ENCODE data around the gene RUNX2.
A peak's percentile ranks its signal among the peaks of the same experiment; 100 is the strongest.

Gene RUNX2

GRCh38 chr6:45619994-45620471 is 291.9 kb downstream of the RUNX2 start:
- Histone ChIP-seq H3K27ac (peak overlapping the region; percentile 81), H3K36me3 (ENCODE audit: insufficient read depth) (no peaks in the 10 kb centered on the region; the same call in 1 of the 2 replicates), H3K4me3 (IDR thresholded peaks at IDR 0.05; ENCODE audit: insufficient read depth, low read depth, low read length) (no peak overlapping the region), H2AFZ (ENCODE audit: low read depth) (peak overlapping the region; percentile 45; the same call in 1 of the 2 replicates), H3K4me2 (peak overlapping the region; percentile 91), H3K9ac (peak overlapping the region; percentile 29; the same call in 1 of the 2 replicates), H3K4me1 (ENCODE audit: low read depth, poor library complexity, severe bottlenecking) (peaks cover 77% of the 10 kb centered on the region), H3K79me2 (ENCODE audit: insufficient read depth, low read depth) (no peaks in the 10 kb centered on the region), H3K27me3 (ENCODE audit: insufficient read depth, low read depth) (no peaks in the 10 kb centered on the region), H4K20me1 (ENCODE audit: insufficient read depth) (no peaks in the 10 kb centered on the region)
- no peak for TF ChIP-seq CTCF (conservative IDR thresholded peaks at IDR 0.05; ENCODE audit: low read depth, low read length)

- H3K36me3 ChIP-seq (ENCODE audit: insufficient read depth): no peaks in the 10 kb centered on the region; the same call in 1 of the 2 replicates
- H2AFZ ChIP-seq (ENCODE audit: low read depth): no peak overlapping the region
- H3K9ac ChIP-seq: no peak overlapping the region
- no peak for TF ChIP-seq CTCF (conservative IDR thresholded peaks at IDR 0.05; ENCODE audit: low read depth, low read length)
- no peak overlapping the region for H3K27ac ChIP-seq
- H3K4me1 ChIP-seq (ENCODE audit: low read depth, poor library complexity, severe bottlenecking): peaks cover 55% of the 10 kb centered on the region
- H3K4me2 ChIP-seq: no peak overlapping the region
- H3K4me3 ChIP-seq (IDR thresholded peaks at IDR 0.05; ENCODE audit: insufficient read depth, low read depth, low read length): no peak overlapping the region
- no peaks in the 10 kb centered on the region for H3K79me2 ChIP-seq (ENCODE audit: insufficient read depth, low read depth)
- H3K27me3 ChIP-seq (ENCODE audit: insufficient read depth, low read depth): no peaks in the 10 kb centered on the region
- no peaks in the 10 kb centered on the region for H4K20me1 ChIP-seq (ENCODE audit: insufficient read depth)
Measured at GRCh38 chr6:45624228-45624627, 296.1 kb downstream of the RUNX2 start.

- TF ChIP-seq CTCF (conservative IDR thresholded peaks at IDR 0.05; ENCODE audit: low read depth, low read length): no peak
- H3K4me3 ChIP-seq (IDR thresholded peaks at IDR 0.05; ENCODE audit: insufficient read depth, low read depth, low read length): no peak overlapping the region
- H3K4me1 ChIP-seq (ENCODE audit: low read depth, poor library complexity, severe bottlenecking): peaks cover 45% of the 10 kb centered on the region
- no peak overlapping the region for H2AFZ ChIP-seq (ENCODE audit: low read depth)
- no peaks in the 10 kb centered on the region for H3K79me2 ChIP-seq (ENCODE audit: insufficient read depth, low read depth)
- H3K27me3 ChIP-seq (ENCODE audit: insufficient read depth, low read depth): no peaks in the 10 kb centered on the region
- no peaks in the 10 kb centered on the region for H4K20me1 ChIP-seq (ENCODE audit: insufficient read depth)
- no peak overlapping the region for H3K9ac ChIP-seq
- no peaks in the 10 kb centered on the region; the same call in 1 of the 2 replicates for H3K36me3 ChIP-seq (ENCODE audit: insufficient read depth)
- no peak overlapping the region for H3K27ac ChIP-seq
- H3K4me2 ChIP-seq: no peak overlapping the region
Measured at GRCh38 chr6:45625191-45625664, 297.1 kb downstream of the RUNX2 start.

GRCh38 chr6:45626087-45626891 is 298.2 kb downstream of the RUNX2 start:
- Histone ChIP-seq H3K4me1 (ENCODE audit: low read depth, poor library complexity, severe bottlenecking) (peaks cover 34% of the 10 kb centered on the region), H4K20me1 (ENCODE audit: insufficient read depth) (no peaks in the 10 kb centered on the region), H3K9ac (no peak overlapping the region), H3K27ac (no peak overlapping the region), H3K36me3 (ENCODE audit: insufficient read depth) (no peaks in the 10 kb centered on the region; the same call in 1 of the 2 replicates), H3K27me3 (ENCODE audit: insufficient read depth, low read depth) (no peaks in the 10 kb centered on the region), H3K79me2 (ENCODE audit: insufficient read depth, low read depth) (no peaks in the 10 kb centered on the region), H3K4me3 (IDR thresholded peaks at IDR 0.05; ENCODE audit: insufficient read depth, low read depth, low read length) (no peak overlapping the region), H3K4me2 (no peak overlapping the region), H2AFZ (ENCODE audit: low read depth) (no peak overlapping the region)
- TF ChIP-seq CTCF (conservative IDR thresholded peaks at IDR 0.05; ENCODE audit: low read depth, low read length): no peak
